Femur (tissue), 1 donor: ENCODE results near the gene RNF25.

Experiments
- DNase-seq: peaks from one replicate; pipeline ENCODE4 v3.0.0-alpha.2; 2017

RNF25 gene

GRCh38 chr2:218671654-218672566 lies at the start of gene RNF25, which contains the start of gene STK36:
TSS of gene RNF25 (minus strand) at chr2:218672002. CDS start at chr2:218671970, 32 bp downstream.
TSS of gene STK36 (plus strand) at chr2:218672086. CDS start at chr2:218672830, 744 bp downstream.
- DNase-seq, result peak; percentile 93

GRCh38 chr2:218721488-218721887 lies 49.7 kb upstream of the RNF25 start:
- no peak for DNase-seq

- no peak for DNase-seq
Measured at GRCh38 chr2:218720048-218721041, 48.5 kb upstream of the RNF25 start.

- DNase-seq, result no peak
Measured at GRCh38 chr2:218719457-218719856, 47.7 kb upstream of the RNF25 start.

GRCh38 chr2:218718058-218718457 lies 46.3 kb upstream of the RNF25 start:
- no peak for DNase-seq

- no peak for DNase-seq
Measured at GRCh38 chr2:218717262-218717661, 45.5 kb upstream of the RNF25 start.

GRCh38 chr2:218716070-218716469 lies 44.3 kb upstream of the RNF25 start:
- no peak for DNase-seq

- no peak for DNase-seq
Measured at GRCh38 chr2:218713922-218714321, 42.1 kb upstream of the RNF25 start.

- no peak for DNase-seq
Measured at GRCh38 chr2:218711550-218711929, 39.7 kb upstream of the RNF25 start.

GRCh38 chr2:218710687-218711549 lies 39.1 kb upstream of the RNF25 start, which contains the start of gene TTLL4:
TSS of gene TTLL4 (plus strand) at chr2:218710835. CDS start at chr2:218737677, 26,842 bp downstream.
- peak; percentile 99 for DNase-seq

GRCh38 chr2:218710334-218710686 lies 38.5 kb upstream of the RNF25 start:
- no peak for DNase-seq

- DNase-seq, result no peak
Measured at GRCh38 chr2:218709908-218710307, 38.1 kb upstream of the RNF25 start.

GRCh38 chr2:218708086-218708485 lies 36.3 kb upstream of the RNF25 start:
- DNase-seq, result no peak

GRCh38 chr2:218703341-218703740 lies 31.5 kb upstream of the RNF25 start:
- DNase-seq, result no peak

- no peak for DNase-seq
Measured at GRCh38 chr2:218701806-218702205, 30.0 kb upstream of the RNF25 start.

- DNase-seq, result no peak
Measured at GRCh38 chr2:218698885-218699284, 27.1 kb upstream of the RNF25 start.

- DNase-seq, result no peak
Measured at GRCh38 chr2:218694405-218695145, 22.8 kb upstream of the RNF25 start.

GRCh38 chr2:218691234-218691633 lies 19.4 kb upstream of the RNF25 start:
- no peak for DNase-seq

- peak; percentile 80 for DNase-seq
Measured at GRCh38 chr2:218687400-218688060, 15.7 kb upstream of the RNF25 start.

- DNase-seq, result no peak
Measured at GRCh38 chr2:218680061-218680460, 8.3 kb upstream of the RNF25 start.

- DNase-seq, result no peak
Measured at GRCh38 chr2:218679119-218679518, 7.3 kb upstream of the RNF25 start.
